Activated T-helper 1 cell treated with Interleukin-2 at 50 U/mL for 16 hours (primary cell): ENCODE data around the gene VSTM2B.

ENCODE experiments used
- DNase-seq: peaks from one replicate; pipeline ENCODE4 v3.0.0-alpha.2; 2020; ENCODE audit warnings: low read depth

VSTM2B gene

GRCh38 chr19:29596885-29597525 lies 71.2 kb downstream of the VSTM2B start:
- DNase-seq, result no peak

- no peak for DNase-seq
These were observed 72.2 kb downstream of the VSTM2B start for GRCh38 chr19:29598036-29598435.

DNA sequence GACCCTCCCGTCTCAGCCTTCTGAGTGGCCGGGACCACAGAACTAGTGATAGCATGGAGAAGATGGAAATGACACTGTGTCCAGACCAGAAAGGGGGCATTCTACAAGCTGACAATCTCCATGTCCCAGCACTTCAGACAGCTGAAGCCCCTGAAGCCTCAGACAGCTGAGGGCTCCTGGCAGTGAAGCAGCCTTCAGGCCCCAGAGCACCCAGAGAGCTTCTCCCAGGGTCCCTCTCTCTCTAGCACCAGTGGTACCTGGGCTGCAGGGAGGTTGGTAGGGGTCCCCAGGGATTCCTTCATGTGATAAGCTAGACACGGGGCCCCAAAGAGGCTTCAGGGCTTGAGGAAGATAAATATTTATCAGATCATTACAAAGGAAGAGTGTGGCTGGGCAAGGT lies 72.7 kb downstream of the VSTM2B start:
- DNase-seq, result no peak

GRCh38 chr19:29603308-29603707 lies 77.5 kb downstream of the VSTM2B start:
- no peak for DNase-seq

DNA sequence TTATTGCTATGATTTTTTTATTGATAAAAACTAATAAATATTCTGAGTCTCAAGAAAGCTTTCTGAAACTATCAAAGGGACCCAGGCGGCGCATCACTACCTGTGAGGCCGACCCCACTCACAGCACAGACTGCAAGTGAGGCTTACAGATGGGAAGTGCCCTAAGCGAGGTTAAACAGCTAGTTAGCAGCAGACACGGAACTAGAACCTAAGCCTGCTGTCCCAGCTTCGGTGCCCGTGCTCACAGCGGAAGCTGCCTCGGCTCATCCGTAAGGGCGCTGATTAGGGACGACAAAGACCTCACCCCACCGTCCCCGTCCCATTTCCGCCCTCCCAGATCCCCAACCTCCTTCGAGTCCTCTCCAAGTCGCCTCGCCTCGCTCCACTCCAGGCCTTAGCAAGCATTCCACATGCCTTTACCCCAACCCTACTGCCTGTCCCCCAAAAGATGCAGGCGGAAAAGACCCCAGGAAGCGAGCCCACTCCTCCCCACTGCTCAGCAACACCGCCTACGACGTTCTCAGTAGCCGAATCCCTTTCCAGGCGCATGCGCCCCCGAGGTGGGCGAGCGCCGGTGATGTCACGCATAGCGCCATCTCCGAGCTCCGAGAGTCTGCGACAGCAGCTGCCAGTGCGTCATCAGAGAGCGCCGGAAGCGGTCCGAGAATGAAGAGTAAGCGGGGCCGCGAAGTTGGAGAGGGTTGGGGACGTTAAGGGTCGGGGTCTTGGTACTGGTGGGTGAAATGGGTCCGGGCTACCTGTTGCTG lies 80.0 kb downstream of the VSTM2B start, which contains the start of gene POP4:
POP4 (plus strand) TSS at position 631 of the 767 bp plus-strand sequence; CDS start at position 667, 36 bp downstream.
- DNase-seq, result peak; percentile 96

DNA sequence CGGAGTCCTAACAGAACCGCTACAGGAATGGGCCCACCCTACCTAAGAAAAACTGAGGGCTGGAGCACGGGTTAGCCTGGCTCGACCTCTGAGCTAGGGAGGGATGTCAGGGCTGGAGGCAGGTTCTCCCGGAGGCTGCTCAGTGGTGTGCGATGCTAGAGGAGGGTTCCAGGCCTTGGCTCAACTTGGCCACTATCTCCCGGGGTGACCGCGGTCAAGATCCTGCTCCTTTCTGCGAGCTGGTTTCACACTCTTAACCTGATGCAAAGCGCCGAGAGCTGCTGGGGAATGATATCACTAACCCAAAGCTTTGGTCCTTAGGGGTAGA lies 80.6 kb downstream of the VSTM2B start:
- DNase-seq, result no peak

GRCh38 chr19:29609636-29610035 lies 83.8 kb downstream of the VSTM2B start:
- DNase-seq, result no peak

DNA sequence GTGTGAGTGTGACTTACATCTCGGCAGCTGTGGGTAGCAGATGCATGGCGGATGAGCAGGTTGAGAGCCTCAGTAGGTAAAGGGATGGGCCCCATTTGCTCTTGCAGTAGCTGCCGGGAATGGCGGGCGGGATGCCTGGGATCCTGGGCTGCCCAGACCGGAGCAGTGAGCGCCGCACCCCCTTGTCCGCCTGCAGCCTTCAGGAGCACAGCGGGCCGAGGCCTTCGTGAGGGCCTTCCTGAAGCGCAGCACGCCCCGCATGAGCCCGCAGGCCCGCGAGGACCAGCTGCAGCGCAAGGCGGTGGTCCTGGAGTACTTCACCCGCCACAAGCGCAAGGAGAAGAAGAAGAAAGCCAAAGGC lies 84.4 kb downstream of the VSTM2B start:
- DNase-seq, result no peak

- peak; percentile 65 for DNase-seq
These were observed 84.9 kb downstream of the VSTM2B start for GRCh38 chr19:29610574-29611271.

GRCh38 chr19:29612121-29612520 lies 86.3 kb downstream of the VSTM2B start:
- no peak for DNase-seq

- DNase-seq, result no peak
These were observed 87.2 kb downstream of the VSTM2B start for GRCh38 chr19:29612801-29613595.

- no peak for DNase-seq
These were observed 88.3 kb downstream of the VSTM2B start for GRCh38 chr19:29614046-29614445.
